GM12872 (cell line): ENCODE results near the gene CCDC201.

ENCODE experiments used
- TF ChIP-seq, protein P1 (sequence below): IDR thresholded peaks from 3 replicates; pipeline ENCODE4 v1.5.1; 2011; ENCODE audit warnings: low read depth, mild to moderate bottlenecking, low read length, moderate library complexity; ENCODE audit not compliant: insufficient read depth

CCDC201 gene

DNA sequence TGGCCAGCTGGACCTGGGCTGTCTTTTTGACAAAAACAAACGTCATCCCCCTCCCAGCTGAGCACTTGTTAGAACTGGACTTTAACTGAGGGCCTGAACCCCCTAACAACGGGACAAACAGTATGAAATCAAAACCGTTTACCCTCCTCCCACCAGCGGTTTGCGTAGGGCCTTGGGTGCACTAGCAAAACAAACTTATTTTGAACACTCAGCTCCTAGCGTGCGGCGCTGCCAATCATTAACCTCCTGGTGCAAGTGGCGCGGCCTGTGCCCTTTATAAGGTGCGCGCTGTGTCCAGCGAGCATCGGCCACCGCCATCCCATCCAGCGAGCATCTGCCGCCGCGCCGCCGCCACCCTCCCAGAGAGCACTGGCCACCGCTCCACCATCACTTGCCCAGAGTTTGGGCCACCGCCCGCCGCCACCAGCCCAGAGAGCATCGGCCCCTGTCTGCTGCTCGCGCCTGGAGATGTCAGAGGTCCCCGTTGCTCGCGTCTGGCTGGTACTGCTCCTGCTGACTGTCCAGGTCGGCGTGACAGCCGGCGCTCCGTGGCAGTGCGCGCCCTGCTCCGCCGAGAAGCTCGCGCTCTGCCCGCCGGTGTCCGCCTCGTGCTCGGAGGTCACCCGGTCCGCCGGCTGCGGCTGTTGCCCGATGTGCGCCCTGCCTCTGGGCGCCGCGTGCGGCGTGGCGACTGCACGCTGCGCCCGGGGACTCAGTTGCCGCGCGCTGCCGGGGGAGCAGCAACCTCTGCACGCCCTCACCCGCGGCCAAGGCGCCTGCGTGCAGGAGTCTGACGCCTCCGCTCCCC is 15.5 kb upstream of the CCDC201 start, which contains the start of gene IGFBP1:
Gene IGFBP1 (plus strand): TSS at position 304 of the 808 bp plus-strand sequence. CDS start 165 bp downstream, at position 469.
- TF ChIP-seq, protein P1, sequence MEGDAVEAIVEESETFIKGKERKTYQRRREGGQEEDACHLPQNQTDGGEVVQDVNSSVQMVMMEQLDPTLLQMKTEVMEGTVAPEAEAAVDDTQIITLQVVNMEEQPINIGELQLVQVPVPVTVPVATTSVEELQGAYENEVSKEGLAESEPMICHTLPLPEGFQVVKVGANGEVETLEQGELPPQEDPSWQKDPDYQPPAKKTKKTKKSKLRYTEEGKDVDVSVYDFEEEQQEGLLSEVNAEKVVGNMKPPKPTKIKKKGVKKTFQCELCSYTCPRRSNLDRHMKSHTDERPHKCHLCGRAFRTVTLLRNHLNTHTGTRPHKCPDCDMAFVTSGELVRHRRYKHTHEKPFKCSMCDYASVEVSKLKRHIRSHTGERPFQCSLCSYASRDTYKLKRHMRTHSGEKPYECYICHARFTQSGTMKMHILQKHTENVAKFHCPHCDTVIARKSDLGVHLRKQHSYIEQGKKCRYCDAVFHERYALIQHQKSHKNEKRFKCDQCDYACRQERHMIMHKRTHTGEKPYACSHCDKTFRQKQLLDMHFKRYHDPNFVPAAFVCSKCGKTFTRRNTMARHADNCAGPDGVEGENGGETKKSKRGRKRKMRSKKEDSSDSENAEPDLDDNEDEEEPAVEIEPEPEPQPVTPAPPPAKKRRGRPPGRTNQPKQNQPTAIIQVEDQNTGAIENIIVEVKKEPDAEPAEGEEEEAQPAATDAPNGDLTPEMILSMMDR = no peak

DNA sequence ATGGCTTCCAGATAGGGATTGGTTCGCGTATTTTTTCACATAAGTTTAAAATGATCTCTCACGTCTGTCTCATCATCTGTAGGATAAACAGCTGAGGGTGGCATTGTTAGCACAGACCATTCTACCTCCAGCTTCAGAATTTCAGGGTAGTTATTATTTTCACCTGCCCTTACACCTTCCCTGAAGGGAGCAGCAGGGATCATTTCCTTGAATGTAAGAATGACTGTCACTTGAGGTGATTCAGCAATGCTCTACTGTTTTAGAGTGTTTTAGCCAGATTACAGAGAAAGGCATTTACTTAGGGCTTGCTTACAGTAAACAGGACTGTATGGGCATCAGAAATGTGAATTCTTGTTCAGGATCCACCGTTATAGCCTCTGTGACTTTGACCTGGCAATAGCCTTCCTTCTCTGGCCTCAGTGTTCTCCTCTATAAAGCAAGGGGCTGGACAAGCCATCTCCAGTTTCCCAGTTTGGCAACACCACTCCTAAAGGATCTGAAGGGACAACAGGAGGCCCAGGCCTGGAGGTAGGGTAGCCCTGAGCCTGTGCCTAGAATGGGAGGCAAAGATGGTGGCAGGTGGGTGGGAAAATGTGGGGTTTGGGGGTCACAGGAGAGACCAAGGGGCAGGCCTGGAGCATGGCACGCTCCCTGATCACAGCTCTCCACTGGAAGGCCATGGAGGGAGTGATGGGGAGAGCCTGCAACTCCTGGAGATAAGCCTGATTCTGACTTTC is 14.2 kb upstream of the CCDC201 start:
- TF ChIP-seq, protein P1 = no peak

DNA sequence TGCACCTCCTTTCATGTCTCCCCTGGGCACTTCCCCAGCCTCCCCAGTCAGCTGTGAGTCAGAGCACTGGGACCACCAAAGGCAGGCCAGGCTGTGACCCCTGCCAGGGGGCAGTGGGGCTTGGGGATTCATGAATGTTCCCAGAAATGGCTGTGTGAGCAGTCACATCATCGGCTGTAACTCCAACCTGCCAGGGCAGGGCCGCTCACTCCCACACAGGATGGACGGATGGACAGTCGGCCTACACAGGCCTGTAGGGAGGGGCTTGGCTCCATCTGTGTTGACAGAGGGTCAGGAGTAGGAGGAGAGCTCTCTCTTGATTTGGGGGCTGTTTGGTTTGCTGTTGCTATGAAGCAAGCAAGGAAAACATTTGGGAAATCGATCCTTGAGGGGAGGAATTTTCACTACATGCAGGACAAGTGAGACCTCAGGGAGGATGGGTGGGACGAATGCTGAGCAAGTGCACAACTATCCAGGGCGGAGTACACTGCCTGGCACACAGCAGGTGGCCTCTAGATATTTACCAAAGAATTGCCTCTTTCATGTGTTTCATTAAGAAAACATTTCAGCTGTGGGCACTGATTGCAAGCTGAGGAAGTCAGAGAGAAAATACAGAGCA is 12.5 kb upstream of the CCDC201 start:
- TF ChIP-seq, protein P1 = no peak

DNA sequence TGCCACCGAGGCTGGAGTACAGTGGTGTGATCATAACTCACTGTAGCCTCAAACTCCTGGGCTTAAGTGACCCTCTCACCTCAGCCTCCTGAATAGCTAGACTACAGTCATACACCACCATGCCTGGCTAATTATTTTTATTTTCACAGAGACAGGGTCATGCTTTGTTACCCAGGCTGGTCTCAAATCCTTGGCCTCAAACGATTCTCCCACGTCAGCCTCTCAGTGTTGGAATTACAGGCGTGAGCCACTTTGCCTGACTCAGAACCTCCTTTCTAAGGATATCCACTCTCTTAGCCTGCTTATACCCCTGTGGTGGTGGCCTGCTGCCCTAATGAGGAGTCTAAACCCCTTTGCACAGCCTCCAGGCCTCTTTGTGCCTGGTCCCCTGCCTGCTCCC is 11.3 kb upstream of the CCDC201 start:
- TF ChIP-seq, protein P1 = no peak

DNA sequence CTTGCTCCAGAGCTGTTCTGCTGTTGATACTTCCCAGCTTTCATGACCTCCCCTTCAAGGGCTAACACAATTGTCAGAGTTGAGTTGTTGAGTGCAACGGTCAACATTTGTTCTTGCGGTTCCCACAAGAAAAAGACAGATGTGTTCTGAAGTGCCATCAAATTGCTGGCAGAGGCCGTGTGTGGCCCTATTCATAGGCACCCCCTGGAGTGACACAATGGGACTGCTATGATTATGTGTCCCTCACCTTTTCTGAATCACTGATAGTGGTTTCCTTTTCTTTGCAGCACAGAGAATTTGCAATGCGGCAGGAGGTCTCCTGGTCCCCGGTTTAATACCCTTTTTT is 9.6 kb upstream of the CCDC201 start:
- TF ChIP-seq, protein P1 = no peak

DNA sequence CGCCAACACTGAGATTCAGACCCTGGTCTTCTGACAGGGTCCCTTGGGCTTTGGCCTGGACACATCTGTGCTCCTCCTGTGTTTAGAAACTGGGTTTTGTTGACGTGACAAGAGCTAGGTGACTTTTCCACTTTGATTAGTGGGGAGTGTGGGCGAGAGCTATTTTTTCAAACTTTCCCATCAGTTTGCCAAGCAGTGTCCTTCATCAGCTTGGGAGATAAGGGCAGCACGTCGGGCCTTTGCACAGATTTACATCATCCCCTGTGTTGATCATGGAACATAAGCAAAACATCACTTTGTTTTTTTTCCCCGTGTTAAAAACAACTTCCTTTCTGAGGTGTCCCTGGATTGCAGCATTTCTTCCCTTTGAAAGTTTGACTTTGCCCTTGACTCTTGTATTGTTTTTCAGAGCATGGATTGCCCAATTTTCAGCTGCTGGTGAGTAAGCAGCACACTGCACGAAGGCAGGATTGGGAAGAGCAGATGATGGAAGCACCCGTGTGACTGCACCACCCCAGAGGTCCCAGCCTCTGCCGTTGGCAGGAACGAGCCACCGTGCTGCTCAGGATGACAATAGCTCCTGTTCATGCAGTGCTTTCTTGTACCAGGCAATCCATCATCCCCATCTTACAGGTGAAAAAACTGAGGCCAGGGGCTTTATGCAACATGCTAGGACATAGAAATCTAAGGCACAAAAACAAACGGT is 9.0 kb upstream of the CCDC201 start:
- TF ChIP-seq, protein P1 = no peak
